Ammon's horn (tissue), 1 donor: ENCODE data around the gene HHIPL1.
A peak's percentile ranks its signal among the peaks of the same experiment; 100 is the strongest.

Source experiments
- DNase-seq: peaks from one replicate; pipeline ENCODE4 v3.0.0-alpha.2; 2016; ENCODE audit warnings: low spot score

HHIPL1 gene

GRCh38 chr14:99644723-99645544, at the start of gene HHIPL1:
Gene HHIPL1, plus strand, starts transcription at chr14:99645129. Its CDS starts 79 bp downstream, at chr14:99645208.
- no peak for DNase-seq

GRCh38 chr14:99595524-99595923, 49.4 kb upstream of the HHIPL1 start:
- no peak for DNase-seq

- DNase-seq = no peak
Measured at GRCh38 chr14:99596071-99596627, 48.8 kb upstream of the HHIPL1 start.

- no peak for DNase-seq
Measured at GRCh38 chr14:99596772-99597171, 48.2 kb upstream of the HHIPL1 start.

GRCh38 chr14:99597911-99598600, 46.9 kb upstream of the HHIPL1 start:
- DNase-seq = no peak

- no peak for DNase-seq
Measured at GRCh38 chr14:99598774-99599173, 46.2 kb upstream of the HHIPL1 start.

- DNase-seq = no peak
Measured at GRCh38 chr14:99599393-99599792, 45.5 kb upstream of the HHIPL1 start.

GRCh38 chr14:99600232-99600888, 44.6 kb upstream of the HHIPL1 start:
- no peak for DNase-seq

- peak; percentile 56 for DNase-seq
Measured at GRCh38 chr14:99601361-99601831, 43.5 kb upstream of the HHIPL1 start.

- no peak for DNase-seq
Measured at GRCh38 chr14:99602054-99602787, 42.7 kb upstream of the HHIPL1 start.

GRCh38 chr14:99602788-99603415, 42.0 kb upstream of the HHIPL1 start:
- no peak for DNase-seq

GRCh38 chr14:99603471-99604277, 41.3 kb upstream of the HHIPL1 start, which contains the start of gene CCDC85C:
Gene CCDC85C, minus strand, starts transcription at chr14:99604207. Its CDS starts 248 bp downstream, at chr14:99603959.
- no peak for DNase-seq

GRCh38 chr14:99604278-99604765, 40.6 kb upstream of the HHIPL1 start:
- peak; percentile 96 for DNase-seq

- no peak for DNase-seq
Measured at GRCh38 chr14:99604766-99605298, 40.1 kb upstream of the HHIPL1 start.

- peak; percentile 68 for DNase-seq
Measured at GRCh38 chr14:99605299-99605961, 39.5 kb upstream of the HHIPL1 start.

GRCh38 chr14:99606359-99606758, 38.6 kb upstream of the HHIPL1 start:
- DNase-seq = no peak

- DNase-seq = no peak
Measured at GRCh38 chr14:99608591-99608990, 36.3 kb upstream of the HHIPL1 start.

- DNase-seq = no peak
Measured at GRCh38 chr14:99609245-99610170, 35.4 kb upstream of the HHIPL1 start.
